BJ (cell line): ENCODE measurements around the gene HYDIN. TPM values are rescaled to one million over a fixed set of nuclear protein-coding genes. Genes with fewer than 3 reads are reported as not detected.
"Not testable (repeated sequence)": the region's sequence is repeated elsewhere in the genome, so short reads cannot be mapped to it uniquely, and the experiment has no call there.

Source experiments
- CTCF ChIA-PET: fragments of 350-600 bp; formaldehyde crosslinking; extraction: SDS; loops from one replicate; lab custom pipeline; 2021; ENCODE audit warnings: antibody characterized with exemption, inconsistent platforms; lab: Yijun Ruan, JAX
- POLR2A ChIA-PET: fragments of 300-600 bp; sonication (Branson Sonifier 250); formaldehyde crosslinking; extraction: SDS; loops from one replicate; lab custom pipeline; 2021; ENCODE audit warnings: antibody characterized with exemption; lab: Charles Lee
- DNase-seq: peaks from one replicate; pipeline ENCODE4 v3.0.0-alpha.2; 2011; ENCODE audit warnings: low read depth
- H3K27me3 ChIP-seq: 2 replicates; pipeline ENCODE4 v1.6.0; 2011; ENCODE audit warnings: low read length; ENCODE audit not compliant: control insufficient read depth, insufficient read depth
- H3K36me3 ChIP-seq: 2 replicates; pipeline ENCODE4 v1.5.1; 2011; ENCODE audit warnings: low read length; ENCODE audit not compliant: control insufficient read depth, insufficient read depth
- H3K4me3 ChIP-seq: 2 replicates; pipeline ENCODE4 v1.5.1; 2011; ENCODE audit warnings: low read depth, mild to moderate bottlenecking, control low read depth, low read length
- CTCF ChIP-seq: IDR thresholded peaks from 2 replicates; pipeline ENCODE4 v1.5.1; 2011; ENCODE audit warnings: low read depth, mild to moderate bottlenecking, control low read depth, inconsistent platforms, low read length, moderate library complexity; ENCODE audit not compliant: insufficient read depth
- polyA plus RNA-seq: library from polyadenylated mRNA; depleted of rRNA; stranded (reverse); fragments of >200 nt; gene quantifications from 2 replicates; pipeline ENCODE4 v1.2.3, GENCODE V29; 2011

Gene HYDIN
- polyA plus RNA-seq, 1 experiment = 0.47 TPM

- H3K27me3 ChIP-seq, POLR2A ChIA-PET, H3K4me3 ChIP-seq, CTCF ChIA-PET, DNase-seq, H3K36me3 ChIP-seq: not testable (repeated sequence)
Measured at GRCh38 chr16:71015419-71015818, 215.1 kb downstream of the HYDIN start.

- H3K36me3 ChIP-seq, H3K4me3 ChIP-seq, CTCF ChIA-PET, POLR2A ChIA-PET, DNase-seq, H3K27me3 ChIP-seq: not testable (repeated sequence)
Measured at GRCh38 chr16:71009440-71010223, 220.9 kb downstream of the HYDIN start.

GRCh38 chr16:71006516-71006915 is 224.0 kb downstream of the HYDIN start:
- H3K4me3 ChIP-seq, POLR2A ChIA-PET, H3K36me3 ChIP-seq, H3K27me3 ChIP-seq, DNase-seq, CTCF ChIA-PET: not testable (repeated sequence)

GRCh38 chr16:70999735-71000134 is 230.8 kb downstream of the HYDIN start:
- CTCF ChIA-PET, H3K27me3 ChIP-seq, POLR2A ChIA-PET, H3K4me3 ChIP-seq, DNase-seq, H3K36me3 ChIP-seq: not testable (repeated sequence)
- 0 out of 2 replicates have a peak, but pooled peaks have one; percentile 4 for TF ChIP-seq CTCF

GRCh38 chr16:70995799-70996198 is 234.7 kb downstream of the HYDIN start:
- POLR2A ChIA-PET, H3K36me3 ChIP-seq, CTCF ChIA-PET, DNase-seq, H3K27me3 ChIP-seq, H3K4me3 ChIP-seq: not testable (repeated sequence)

- H3K36me3 ChIP-seq, H3K27me3 ChIP-seq, POLR2A ChIA-PET, H3K4me3 ChIP-seq, DNase-seq, CTCF ChIA-PET: not testable (repeated sequence)
Measured at GRCh38 chr16:70992511-70992910, 238.0 kb downstream of the HYDIN start.

GRCh38 chr16:70987019-70987715 is 243.4 kb downstream of the HYDIN start:
- H3K36me3 ChIP-seq, H3K27me3 ChIP-seq, CTCF ChIA-PET, POLR2A ChIA-PET, DNase-seq, H3K4me3 ChIP-seq: not testable (repeated sequence)

- H3K27me3 ChIP-seq, DNase-seq, H3K4me3 ChIP-seq, POLR2A ChIA-PET, H3K36me3 ChIP-seq, CTCF ChIA-PET: not testable (repeated sequence)
Measured at GRCh38 chr16:70984675-70985074, 245.8 kb downstream of the HYDIN start.

GRCh38 chr16:70968332-70968731 is 262.2 kb downstream of the HYDIN start:
- H3K4me3 ChIP-seq, H3K36me3 ChIP-seq, DNase-seq, POLR2A ChIA-PET, CTCF ChIA-PET, H3K27me3 ChIP-seq: not testable (repeated sequence)

GRCh38 chr16:70960169-70960568 is 270.4 kb downstream of the HYDIN start:
- DNase-seq, H3K27me3 ChIP-seq, POLR2A ChIA-PET, H3K4me3 ChIP-seq, CTCF ChIA-PET, H3K36me3 ChIP-seq: not testable (repeated sequence)

- CTCF ChIA-PET, POLR2A ChIA-PET, H3K36me3 ChIP-seq, H3K27me3 ChIP-seq, H3K4me3 ChIP-seq, DNase-seq: not testable (repeated sequence)
Measured at GRCh38 chr16:70954922-70955321, 275.6 kb downstream of the HYDIN start.

GRCh38 chr16:70953824-70954223 is 276.7 kb downstream of the HYDIN start:
- H3K4me3 ChIP-seq, H3K27me3 ChIP-seq, DNase-seq, H3K36me3 ChIP-seq, POLR2A ChIA-PET, CTCF ChIA-PET: not testable (repeated sequence)
